Stimulated activated effector memory CD8-positive, alpha-beta T cell treated with anti-CD3 and anti-CD28 coated beads, Interleukin-12 subunit alpha, Interleukin-12 subunit beta, amount 100 ng/mL, for 72 hours (primary cell): ENCODE results near the gene LDB1.

Experiments
- ATAC-seq: fragments of 150-1000 bp; cut with Tn5 transposase; 2 replicates; pipeline ENCODE4 v1.10.0; 2021
- DNase-seq, 2 donors: peaks; one replicate each; pipeline ENCODE4 v3.0.0; 2021 to 2022; ENCODE audit warnings: low spot score in 2 of 2
- H3K27ac Mint-ChIP-seq: one replicate; pipeline ENCODE4 v1.8.0; 2022; ENCODE audit warnings: mild to moderate bottlenecking, mixed read lengths
- H3K36me3 Mint-ChIP-seq: one replicate; pipeline ENCODE4 v1.8.0; 2022; ENCODE audit warnings: mild to moderate bottlenecking, mixed read lengths
- H3K4me1 Mint-ChIP-seq: one replicate; pipeline ENCODE4 v1.8.0; 2022; ENCODE audit warnings: mixed read lengths
- H3K4me3 Mint-ChIP-seq: one replicate; pipeline ENCODE4 v1.8.0; 2022; ENCODE audit warnings: mild to moderate bottlenecking, mixed read lengths
- H3K9me3 Mint-ChIP-seq: one replicate; pipeline ENCODE4 v1.8.0; 2022; ENCODE audit warnings: mixed read lengths

Gene LDB1

DNA sequence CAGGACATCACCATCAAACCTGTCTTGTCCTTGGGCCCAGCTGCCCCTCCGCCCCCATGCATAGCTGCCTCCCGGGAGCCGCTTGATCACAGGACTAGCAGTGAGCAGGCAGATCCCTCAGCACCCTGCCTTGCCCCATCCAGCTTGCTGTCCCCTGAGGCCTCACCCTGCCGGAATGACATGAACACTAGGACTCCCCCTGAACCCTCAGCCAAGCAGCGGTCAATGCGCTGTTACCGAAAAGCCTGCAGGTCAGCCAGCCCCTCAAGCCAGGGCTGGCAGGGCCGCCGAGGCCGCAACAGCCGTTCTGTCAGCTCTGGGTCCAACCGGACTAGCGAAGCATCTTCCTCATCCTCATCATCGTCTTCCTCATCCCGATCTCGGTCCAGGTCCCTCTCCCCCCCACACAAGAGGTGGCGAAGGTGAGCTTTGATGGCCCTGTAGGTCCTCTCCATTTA, 26.8 kb upstream of the LDB1 start:
- peaks cover 100% of the 10 kb centered on the region for H3K36me3 Mint-ChIP-seq
- H3K9me3 Mint-ChIP-seq = no peaks in the 10 kb centered on the region
- ATAC-seq = no peak
- peak overlapping the region; percentile 74 for H3K27ac Mint-ChIP-seq
- H3K4me3 Mint-ChIP-seq = no peak overlapping the region
- DNase-seq = no peak
- peaks cover 43% of the 10 kb centered on the region for H3K4me1 Mint-ChIP-seq

DNA sequence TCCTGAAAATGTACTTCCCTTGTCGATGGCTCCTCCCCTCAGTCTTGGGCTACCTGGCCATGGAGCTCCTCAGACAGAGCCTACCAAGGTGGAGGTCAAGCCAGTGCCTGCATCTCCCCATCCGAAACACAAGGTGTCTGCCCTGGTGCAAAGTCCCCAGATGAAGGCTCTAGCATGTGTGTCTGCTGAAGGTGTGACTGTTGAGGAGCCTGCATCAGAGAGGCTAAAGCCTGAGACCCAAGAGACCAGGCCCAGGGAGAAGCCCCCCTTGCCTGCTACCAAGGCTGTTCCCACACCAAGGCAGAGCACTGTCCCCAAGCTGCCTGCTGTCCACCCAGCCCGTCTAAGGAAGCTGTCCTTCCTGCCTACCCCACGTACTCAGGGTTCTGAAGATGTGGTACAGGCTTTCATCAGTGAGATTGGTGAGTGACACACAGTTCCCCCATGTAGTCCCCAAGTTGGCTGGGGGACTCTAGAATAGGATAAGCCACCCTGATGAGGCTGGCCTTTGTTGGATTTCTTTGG, 21.5 kb upstream of the LDB1 start:
- Mint-ChIP-seq H3K4me3 (no peak overlapping the region), H3K4me1 (peaks cover 49% of the 10 kb centered on the region), H3K27ac (peak overlapping the region; percentile 83), H3K9me3 (no peaks in the 10 kb centered on the region), H3K36me3 (peaks cover 100% of the 10 kb centered on the region)
- ATAC-seq = no peak
- DNase-seq = no peak

DNA sequence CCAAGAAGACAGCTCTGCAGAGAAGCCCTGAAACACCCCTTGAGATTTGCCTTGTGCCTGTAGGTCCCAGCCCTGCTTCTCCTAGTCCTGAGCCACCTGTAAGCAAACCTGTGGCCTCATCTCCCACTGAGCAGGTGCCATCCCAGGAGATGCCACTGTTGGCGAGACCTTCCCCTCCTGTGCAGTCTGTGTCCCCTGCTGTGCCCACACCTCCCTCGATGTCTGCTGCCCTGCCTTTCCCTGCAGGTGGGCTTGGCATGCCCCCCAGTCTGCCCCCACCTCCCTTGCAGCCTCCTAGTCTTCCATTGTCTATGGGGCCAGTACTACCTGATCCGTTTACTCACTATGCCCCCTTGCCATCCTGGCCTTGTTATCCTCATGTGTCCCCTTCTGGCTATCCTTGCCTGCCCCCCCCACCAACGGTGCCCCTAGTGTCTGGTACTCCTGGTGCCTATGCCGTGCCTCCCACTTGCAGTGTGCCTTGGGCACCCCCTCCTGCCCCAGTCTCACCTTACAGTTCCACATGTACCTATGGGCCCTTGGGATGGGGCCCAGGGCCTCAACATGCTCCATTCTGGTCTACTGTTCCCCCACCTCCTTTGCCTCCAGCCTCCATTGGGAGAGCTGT, 20.9 kb upstream of the LDB1 start:
- peak; percentile 17 for ATAC-seq
- peaks cover 47% of the 10 kb centered on the region for H3K4me1 Mint-ChIP-seq
- no peaks in the 10 kb centered on the region for H3K9me3 Mint-ChIP-seq
- H3K27ac Mint-ChIP-seq = peak overlapping the region; percentile 83
- H3K4me3 Mint-ChIP-seq = no peak overlapping the region
- no peak for DNase-seq
- peaks cover 100% of the 10 kb centered on the region for H3K36me3 Mint-ChIP-seq

DNA sequence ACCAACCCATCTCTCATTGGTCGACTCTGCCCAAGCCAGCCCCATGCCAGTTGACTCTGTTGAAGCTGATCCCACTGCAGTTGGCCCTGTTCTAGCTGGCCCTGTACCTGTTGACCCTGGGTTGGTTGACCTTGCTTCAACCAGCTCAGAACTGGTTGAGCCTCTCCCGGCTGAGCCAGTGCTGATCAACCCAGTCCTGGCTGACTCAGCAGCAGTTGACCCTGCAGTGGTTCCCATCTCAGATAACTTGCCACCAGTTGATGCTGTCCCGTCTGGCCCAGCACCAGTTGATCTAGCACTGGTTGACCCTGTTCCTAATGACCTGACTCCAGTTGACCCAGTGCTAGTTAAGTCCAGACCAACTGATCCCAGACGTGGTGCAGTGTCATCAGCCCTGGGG, 20.1 kb upstream of the LDB1 start:
- H3K4me3 Mint-ChIP-seq = no peak overlapping the region
- no peak for DNase-seq
- H3K4me1 Mint-ChIP-seq = peaks cover 51% of the 10 kb centered on the region
- no peak for ATAC-seq
- no peaks in the 10 kb centered on the region for H3K9me3 Mint-ChIP-seq
- H3K27ac Mint-ChIP-seq = no peak overlapping the region
- peaks cover 100% of the 10 kb centered on the region for H3K36me3 Mint-ChIP-seq

DNA sequence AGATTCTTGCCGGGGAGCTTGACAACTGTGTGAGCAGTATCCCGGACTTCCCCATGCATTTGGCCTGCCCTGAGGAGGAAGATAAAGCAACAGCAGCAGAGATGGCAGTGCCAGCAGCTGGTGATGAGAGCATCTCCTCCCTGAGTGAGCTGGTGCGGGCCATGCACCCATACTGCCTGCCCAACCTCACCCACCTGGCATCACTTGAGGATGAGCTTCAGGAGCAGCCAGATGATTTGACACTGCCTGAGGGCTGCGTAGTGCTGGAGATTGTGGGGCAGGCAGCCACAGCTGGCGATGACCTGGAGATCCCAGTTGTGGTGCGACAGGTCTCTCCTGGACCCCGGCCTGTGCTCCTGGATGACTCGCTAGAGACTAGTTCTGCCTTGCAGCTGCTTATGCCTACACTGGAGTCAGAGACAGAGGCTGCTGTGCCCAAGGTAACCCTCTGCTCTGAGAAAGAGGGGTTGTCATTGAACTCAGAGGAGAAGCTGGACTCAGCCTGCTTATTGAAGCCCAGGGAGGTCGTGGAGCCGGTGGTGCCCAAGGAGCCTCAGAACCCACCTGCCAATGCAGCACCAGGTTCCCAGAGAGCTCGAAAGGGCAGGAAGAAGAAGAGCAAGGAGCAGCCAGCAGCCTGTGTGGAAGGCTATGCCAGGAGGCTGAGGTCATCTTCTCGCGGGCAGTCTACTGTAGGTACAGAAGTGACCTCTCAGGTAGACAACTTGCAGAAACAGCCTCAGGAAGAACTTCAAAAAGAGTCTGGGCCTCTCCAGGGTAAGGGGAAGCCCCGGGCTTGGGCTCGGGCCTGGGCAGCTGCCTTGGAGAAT, 19.3 kb upstream of the LDB1 start:
- no peaks in the 10 kb centered on the region for H3K9me3 Mint-ChIP-seq
- H3K4me1 Mint-ChIP-seq = peaks cover 58% of the 10 kb centered on the region
- peak overlapping the region; percentile 82 for H3K27ac Mint-ChIP-seq
- DNase-seq (no peak), ATAC-seq (no peak)
- H3K4me3 Mint-ChIP-seq = no peak overlapping the region
- H3K36me3 Mint-ChIP-seq = peaks cover 100% of the 10 kb centered on the region

DNA sequence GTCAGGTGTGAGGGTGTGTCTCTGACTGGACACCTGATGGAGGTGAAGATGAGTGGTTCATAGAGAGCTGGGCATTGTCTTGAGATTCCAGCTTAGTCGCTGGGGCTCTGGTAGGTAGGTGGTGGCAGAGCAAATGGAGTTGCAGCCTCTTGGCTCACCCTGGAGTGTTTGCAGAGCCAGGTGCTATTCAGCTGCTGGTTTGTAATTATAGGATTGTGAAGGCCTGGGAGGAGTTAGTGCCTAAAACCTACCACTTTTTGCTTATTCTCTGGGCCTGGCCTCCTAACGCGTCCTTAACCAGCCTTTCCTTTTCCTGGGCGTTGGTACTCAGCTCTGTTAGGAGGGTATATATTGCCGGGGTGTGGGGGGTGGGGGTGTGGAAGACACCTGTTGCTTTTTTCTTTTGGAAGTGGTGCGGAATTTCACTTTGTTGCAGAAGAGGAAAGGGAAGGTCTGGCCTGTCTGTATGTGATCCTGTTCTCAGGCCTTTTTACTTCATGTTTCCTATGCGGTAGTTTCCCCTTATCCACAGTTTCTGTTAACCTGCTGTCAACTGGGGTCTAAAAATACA, 15.9 kb upstream of the LDB1 start:
- Mint-ChIP-seq H3K4me1 (peaks cover 58% of the 10 kb centered on the region), H3K27ac (peak overlapping the region; percentile 74), H3K9me3 (no peaks in the 10 kb centered on the region), H3K4me3 (peak overlapping the region; percentile 95), H3K36me3 (peaks cover 85% of the 10 kb centered on the region)
- ATAC-seq = no peak
- DNase-seq = no peak

DNA sequence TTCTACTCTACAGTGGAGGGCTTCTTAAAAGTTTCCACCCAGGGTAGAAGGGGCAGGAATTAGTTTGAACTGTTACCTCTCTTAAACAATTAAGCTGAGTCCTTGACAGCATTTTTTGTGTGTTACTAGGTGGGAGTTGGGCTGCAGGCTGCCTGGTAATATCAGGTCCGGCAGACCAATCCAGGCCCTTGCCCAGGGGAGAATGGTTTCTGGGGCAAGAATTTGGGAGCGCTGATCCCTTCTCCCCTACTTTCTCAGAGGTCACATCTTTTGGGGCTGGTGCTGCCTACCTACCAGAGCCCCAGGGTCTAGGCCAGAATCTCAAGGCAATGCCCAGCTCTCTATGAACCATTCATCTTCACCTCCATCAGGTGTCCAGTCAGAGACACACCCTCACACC, 14.2 kb upstream of the LDB1 start:
- ATAC-seq = no peak
- peak overlapping the region; percentile 99 for H3K27ac Mint-ChIP-seq

DNA sequence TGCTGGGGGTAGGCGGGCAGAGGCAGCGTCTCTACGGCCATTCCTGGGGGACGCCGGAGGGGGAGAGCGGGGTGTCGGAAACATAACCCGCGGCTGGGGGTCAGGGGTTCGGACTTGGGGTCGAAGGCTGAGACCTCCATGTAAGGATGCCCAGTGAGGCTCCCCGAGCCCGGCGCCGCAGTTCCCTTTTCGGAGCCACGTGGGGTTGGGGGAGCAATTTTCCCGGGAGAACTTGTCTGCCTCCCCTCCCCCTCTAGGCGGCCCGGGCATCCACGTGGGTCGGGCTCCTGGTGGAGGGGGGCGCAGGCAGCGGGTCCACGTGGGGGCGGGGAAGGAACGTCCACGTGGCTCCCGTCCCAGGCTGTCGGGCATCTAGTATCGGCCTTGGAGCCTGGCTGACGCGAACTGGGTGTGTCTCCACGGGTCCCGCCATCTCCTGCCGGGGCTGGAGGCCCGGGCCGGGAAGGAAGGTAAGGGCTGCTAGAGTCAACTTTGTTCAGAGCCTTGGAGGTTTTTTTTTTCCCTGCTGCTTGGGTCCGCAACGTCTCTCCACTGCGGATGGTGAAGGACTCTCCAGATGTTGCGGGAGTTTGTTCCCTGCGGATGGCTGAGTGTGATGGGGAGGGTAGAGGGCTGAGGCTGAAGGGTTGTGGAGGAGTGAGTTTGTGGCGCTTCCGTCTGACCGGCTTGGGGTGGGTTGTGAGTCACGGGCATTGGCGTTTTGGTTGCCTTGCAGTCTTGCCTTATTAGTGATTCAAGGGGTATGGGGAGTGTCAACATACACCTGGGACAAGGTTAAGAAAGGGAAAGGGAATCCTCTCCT, 13.4 kb upstream of the LDB1 start:
- no peaks in the 10 kb centered on the region for H3K9me3 Mint-ChIP-seq
- DNase-seq (peak; percentile 45 to 81), ATAC-seq (peak; percentile 62)
- H3K4me3 Mint-ChIP-seq = peak overlapping the region; percentile 95
- H3K36me3 Mint-ChIP-seq = peaks cover 61% of the 10 kb centered on the region
- H3K27ac Mint-ChIP-seq = peak overlapping the region; percentile 99
- H3K4me1 Mint-ChIP-seq = peaks cover 43% of the 10 kb centered on the region

More for the DNA sequence above, 14.2 kb upstream of the LDB1 start:
- Mint-ChIP-seq H3K9me3 (no peaks in the 10 kb centered on the region), H3K4me3 (peak overlapping the region; percentile 95), H3K4me1 (peaks cover 49% of the 10 kb centered on the region), H3K36me3 (peaks cover 69% of the 10 kb centered on the region)
- DNase-seq = no peak

DNA sequence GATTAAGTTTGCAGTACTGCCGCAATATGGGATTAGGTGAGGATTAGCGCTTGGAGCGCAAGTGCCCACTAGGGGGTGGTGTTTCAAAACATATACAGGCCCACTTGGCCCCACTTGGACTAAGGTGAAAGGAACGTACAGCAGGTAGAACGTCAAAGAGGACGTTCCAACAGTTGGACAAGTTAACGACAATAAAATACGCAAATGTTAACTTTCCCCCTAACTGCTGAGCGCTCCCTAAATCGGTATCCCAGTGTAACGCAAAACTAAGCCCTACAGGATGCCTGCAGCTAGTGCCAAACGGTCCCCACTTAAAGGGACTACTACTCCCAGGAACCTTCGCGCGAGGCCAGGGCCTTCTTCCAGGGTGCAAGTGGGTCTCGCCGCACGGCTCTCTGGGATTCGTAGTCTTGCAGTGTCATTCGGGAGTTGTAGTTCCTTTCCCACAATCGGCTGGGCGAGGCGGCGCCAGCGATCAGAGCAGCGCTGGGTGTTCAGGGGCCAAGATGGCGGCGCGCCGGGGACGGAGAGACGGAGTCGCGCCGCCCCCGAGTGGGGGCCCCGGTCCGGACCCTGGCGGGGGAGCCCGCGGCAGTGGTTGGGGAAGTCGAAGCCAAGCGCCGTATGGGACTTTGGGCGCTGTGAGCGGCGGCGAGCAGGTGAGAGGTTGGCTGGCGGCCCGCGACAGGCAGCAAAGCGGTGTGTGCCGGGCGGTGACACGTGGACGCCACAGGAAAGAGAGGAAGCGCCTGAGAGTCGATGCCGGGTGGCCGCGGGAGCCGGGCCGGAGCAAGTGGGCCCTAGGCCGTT, 12.6 kb upstream of the LDB1 start, which contains the start of gene PPRC1:
Gene PPRC1 (plus strand): TSS at position 478 of the 810 bp plus-strand sequence. CDS start 29 bp downstream, at position 507.
- Mint-ChIP-seq H3K9me3 (no peaks in the 10 kb centered on the region), H3K4me1 (peaks cover 43% of the 10 kb centered on the region), H3K36me3 (peaks cover 53% of the 10 kb centered on the region), H3K4me3 (peak within 1 kb of the TSS; percentile 95), H3K27ac (peak within 1 kb of the TSS; percentile 99)
- peak; percentile 89 to 97 for DNase-seq
- peak; percentile 96 for ATAC-seq

DNA sequence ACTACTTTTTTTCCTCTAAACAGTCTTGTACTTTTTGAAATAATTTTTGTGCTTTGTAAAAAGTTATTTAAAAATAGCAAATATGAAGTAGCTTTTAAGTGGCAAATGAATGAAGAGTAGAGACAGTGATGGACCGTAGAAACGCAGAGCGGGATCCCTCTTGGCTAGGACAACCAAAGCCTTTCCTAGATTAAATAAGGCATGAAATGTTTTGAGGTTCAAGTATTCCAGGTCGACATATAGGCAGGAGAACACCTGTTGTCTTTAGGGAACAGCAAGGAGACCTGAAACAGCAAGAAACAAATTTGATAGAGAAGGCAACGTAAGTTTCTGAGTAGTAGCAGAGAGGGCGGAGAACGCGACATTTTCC, 12.0 kb upstream of the LDB1 start:
- Mint-ChIP-seq H3K4me3 (peak overlapping the region; percentile 95), H3K27ac (peak overlapping the region; percentile 99), H3K4me1 (peaks cover 38% of the 10 kb centered on the region), H3K9me3 (no peaks in the 10 kb centered on the region), H3K36me3 (peaks cover 47% of the 10 kb centered on the region)
- ATAC-seq (no peak), DNase-seq (no peak)

DNA sequence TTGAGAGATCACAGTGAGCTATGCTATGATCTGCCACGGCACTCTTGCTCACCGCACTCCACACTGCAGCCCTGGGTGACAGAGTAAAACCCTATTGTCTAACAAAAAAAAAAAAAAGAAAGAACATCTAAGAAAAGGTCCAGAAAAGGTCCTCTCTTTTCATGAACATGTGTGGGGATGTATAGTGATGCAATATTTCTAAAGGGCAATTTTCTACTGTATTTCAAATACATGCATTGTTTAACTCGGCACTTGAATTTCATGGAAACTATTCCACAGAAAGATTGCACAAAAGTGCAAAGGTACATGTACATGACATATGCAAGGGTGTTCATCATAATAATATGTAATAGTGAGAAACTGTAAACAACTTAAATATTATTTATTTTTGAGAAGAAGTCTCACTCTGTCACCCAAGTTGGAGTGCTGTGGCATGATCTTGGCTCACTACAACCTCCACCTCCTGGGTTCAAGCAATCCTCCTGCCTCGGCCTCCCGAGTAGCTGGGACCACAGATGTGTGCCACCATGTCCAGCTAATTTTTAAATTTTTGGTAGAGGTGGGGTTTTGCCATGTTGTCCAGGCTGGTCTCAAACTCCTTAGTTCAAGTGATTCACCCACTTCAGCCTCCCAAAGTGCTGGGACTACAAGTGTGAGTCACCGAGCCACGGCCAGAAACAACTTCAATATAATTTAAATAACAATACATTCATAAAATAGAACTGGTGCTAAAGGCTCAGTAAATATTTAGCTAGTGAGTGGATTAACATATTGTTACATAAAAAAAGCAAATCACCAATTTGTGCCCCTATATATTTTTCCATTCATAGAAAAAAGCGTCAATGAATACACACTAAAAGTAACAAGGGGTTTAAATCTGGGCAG, 11.4 kb upstream of the LDB1 start:
- DNase-seq = no peak
- peaks cover 38% of the 10 kb centered on the region for H3K4me1 Mint-ChIP-seq
- H3K9me3 Mint-ChIP-seq = no peaks in the 10 kb centered on the region
- peak overlapping the region; percentile 95 for H3K4me3 Mint-ChIP-seq
- H3K36me3 Mint-ChIP-seq = peaks cover 40% of the 10 kb centered on the region
- peak overlapping the region; percentile 99 for H3K27ac Mint-ChIP-seq
- no peak for ATAC-seq

DNA sequence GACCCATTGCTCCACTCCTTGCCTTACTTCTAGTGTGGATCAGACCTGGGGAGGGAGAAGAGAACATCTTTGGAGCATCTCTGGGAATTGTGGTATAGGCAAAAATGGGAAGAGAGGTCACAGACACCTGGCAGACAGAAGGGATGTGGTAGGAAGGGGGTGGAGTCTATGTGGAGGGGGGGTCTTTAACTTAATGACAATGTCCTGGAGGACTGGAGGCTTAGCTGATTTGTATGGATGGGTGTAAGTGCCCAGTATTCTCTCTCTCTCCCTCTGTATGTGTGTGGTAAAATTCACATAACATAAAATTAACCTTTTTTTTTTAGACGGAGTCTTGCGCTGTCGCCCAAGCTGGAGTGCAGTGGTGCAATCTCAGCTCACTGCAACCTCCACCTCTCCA, 3.1 kb upstream of the LDB1 start:
- Mint-ChIP-seq H3K4me3 (no peak overlapping the region), H3K27ac (no peak overlapping the region), H3K9me3 (no peaks in the 10 kb centered on the region), H3K4me1 (peaks cover 26% of the 10 kb centered on the region), H3K36me3 (peaks cover 11% of the 10 kb centered on the region)
- DNase-seq (no peak), ATAC-seq (no peak)

DNA sequence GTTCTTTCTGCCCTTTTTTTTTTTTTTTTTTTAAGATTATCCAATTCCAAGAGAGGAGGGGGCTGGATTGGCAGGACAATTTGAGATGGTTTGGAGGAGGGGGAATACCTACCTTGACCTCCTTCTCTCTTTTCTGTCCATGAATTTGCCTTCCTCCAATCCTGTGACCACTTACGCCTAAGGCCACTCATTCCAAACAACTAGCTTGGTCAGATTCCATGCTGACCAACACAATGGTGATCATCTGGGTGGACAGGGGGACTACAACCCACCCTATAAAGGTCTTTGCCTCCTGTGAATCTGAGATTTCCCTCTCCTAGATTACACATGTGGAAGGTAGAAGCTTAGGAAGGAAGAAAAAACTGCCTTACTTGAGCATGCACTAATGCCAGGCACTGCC, 2.3 kb upstream of the LDB1 start:
- ATAC-seq = no peak
- Mint-ChIP-seq H3K4me3 (no peak overlapping the region), H3K36me3 (peaks cover 19% of the 10 kb centered on the region)

More for the DNA sequence above, 2.3 kb upstream of the LDB1 start:
- Mint-ChIP-seq H3K9me3 (no peaks in the 10 kb centered on the region), H3K4me1 (peaks cover 34% of the 10 kb centered on the region), H3K27ac (no peak overlapping the region)
- no peak for DNase-seq
